Urinary bladder (tissue), 4 donors: ENCODE measurements around the gene ENTPD1. TPM values are rescaled to one million over a fixed set of nuclear protein-coding genes. Genes with fewer than 3 reads are reported as not detected.
"Not testable (repeated sequence)": the region's sequence is repeated elsewhere in the genome, so short reads cannot be mapped to it uniquely, and the experiment has no call there.

Experiments used
- DNase-seq: peaks from one replicate; pipeline ENCODE4 v3.0.0-alpha.2; 2015; ENCODE audit errors: extremely low spot score
- H3K27ac ChIP-seq: one replicate; pipeline ENCODE4 v1.5.1; 2013; ENCODE audit warnings: low read depth, mild to moderate bottlenecking, moderate library complexity
- H3K36me3 ChIP-seq: one replicate; pipeline ENCODE4 v1.6.1; 2013; ENCODE audit warnings: mild to moderate bottlenecking, moderate library complexity; ENCODE audit not compliant: insufficient read depth
- H3K4me1 ChIP-seq: one replicate; pipeline ENCODE4 v1.6.1; 2013; ENCODE audit warnings: mild to moderate bottlenecking, moderate library complexity; ENCODE audit not compliant: insufficient read depth
- H3K4me3 ChIP-seq: one replicate; pipeline ENCODE4 v1.5.1; 2013; ENCODE audit warnings: low read depth, low read length
- WGBS: extraction: QIAGEN DNeasy Blood & Tissue Kit; methylation state at CpG from one replicate; pipeline ENCODE4 v1.1.7; 2013; 5-methylcytosine and 5-hydroxymethylcytosine counted together
- polyA plus RNA-seq: library from polyadenylated mRNA; stranded (reverse); fragments of 200-250 nt; gene quantifications from one replicate; pipeline ENCODE4 v1.2.3, GENCODE V29; 2013
- total RNA-seq: library from RNA; depleted of rRNA; stranded (reverse); fragments of >200 nt; gene quantifications from one replicate; pipeline ENCODE4 v1.2.3, GENCODE V29; 2014
- donor health status: healthy with polysubstance abuse.
- donor health status: healthy.

Gene ENTPD1
- total RNA-seq: 85.3 TPM
- polyA plus RNA-seq: 53.8 TPM

GRCh38 chr10:95756041-95756761, at the start of gene ENTPD1:
Gene ENTPD1, plus strand, starts transcription at chr10:95756163. Its CDS starts 77 bp downstream, at chr10:95756240.
- Histone ChIP-seq H3K36me3 (no peaks in the 10 kb centered on the region), H3K4me3 (peak within 1 kb of the TSS; percentile 30), H3K4me1 (no peaks in the 10 kb centered on the region), H3K27ac (peak within 1 kb of the TSS; percentile 39)
- DNase-seq: no peak
- WGBS: 1% methylated on average over 11 of the region's 11 CpGs

GRCh38 chr10:95706573-95706972, 49.4 kb upstream of the ENTPD1 start:
- Histone ChIP-seq H3K4me3 (no peak overlapping the region), H3K27ac (no peak overlapping the region), H3K4me1 (no peaks in the 10 kb centered on the region), H3K36me3 (no peaks in the 10 kb centered on the region)
- no peak for DNase-seq
- WGBS: 48% methylated on average over 6 of the region's 6 CpGs

- Histone ChIP-seq H3K4me1 (no peaks in the 10 kb centered on the region), H3K36me3 (no peaks in the 10 kb centered on the region), H3K27ac (no peak overlapping the region), H3K4me3 (no peak overlapping the region)
- WGBS: 91% methylated on average over 7 of the region's 7 CpGs
- no peak for DNase-seq
These were observed 49.0 kb upstream of the ENTPD1 start for GRCh38 chr10:95706990-95707389.

GRCh38 chr10:95711492-95711891, 44.5 kb upstream of the ENTPD1 start:
- H3K4me3 ChIP-seq: no peak overlapping the region
- no peaks in the 10 kb centered on the region for H3K4me1 ChIP-seq
- no peak overlapping the region for H3K27ac ChIP-seq
- WGBS: 94% methylated on average over 4 of the region's 4 CpGs
- H3K36me3 ChIP-seq: no peaks in the 10 kb centered on the region
- DNase-seq: no peak

GRCh38 chr10:95716466-95716865, 39.5 kb upstream of the ENTPD1 start:
- 90% methylated on average over 3 of the region's 3 CpGs for WGBS
- H3K4me1 ChIP-seq: no peaks in the 10 kb centered on the region
- no peak overlapping the region for H3K27ac ChIP-seq
- no peak overlapping the region for H3K4me3 ChIP-seq
- DNase-seq: no peak
- no peaks in the 10 kb centered on the region for H3K36me3 ChIP-seq

GRCh38 chr10:95716866-95717265, 39.1 kb upstream of the ENTPD1 start:
- Histone ChIP-seq H3K27ac (no peak overlapping the region), H3K36me3 (no peaks in the 10 kb centered on the region), H3K4me1 (no peaks in the 10 kb centered on the region), H3K4me3 (no peak overlapping the region)
- no peak for DNase-seq
- 53% methylated on average over 2 of the region's 2 CpGs for WGBS

GRCh38 chr10:95720745-95721144, 35.2 kb upstream of the ENTPD1 start:
- DNase-seq, H3K4me1 ChIP-seq, H3K36me3 ChIP-seq, H3K27ac ChIP-seq, H3K4me3 ChIP-seq: not testable (repeated sequence)
- WGBS: 88% methylated on average over 7 of the region's 7 CpGs

- not testable (repeated sequence) for DNase-seq, H3K4me1 ChIP-seq, H3K4me3 ChIP-seq, H3K36me3 ChIP-seq, H3K27ac ChIP-seq
- WGBS: 94% methylated on average over 4 of the region's 4 CpGs
These were observed 33.5 kb upstream of the ENTPD1 start for GRCh38 chr10:95722496-95722895.

- H3K27ac ChIP-seq: no peak overlapping the region
- DNase-seq: no peak
- H3K4me3 ChIP-seq: no peak overlapping the region
- no peaks in the 10 kb centered on the region for H3K36me3 ChIP-seq
- H3K4me1 ChIP-seq: no peaks in the 10 kb centered on the region
- 30% methylated on average over 4 of the region's 4 CpGs for WGBS
These were observed 27.4 kb upstream of the ENTPD1 start for GRCh38 chr10:95728526-95728925.

- Histone ChIP-seq H3K27ac (no peak overlapping the region), H3K36me3 (no peaks in the 10 kb centered on the region), H3K4me1 (no peaks in the 10 kb centered on the region), H3K4me3 (no peak overlapping the region)
- 78% methylated on average over 3 of the region's 3 CpGs for WGBS
- DNase-seq: no peak
These were observed 26.5 kb upstream of the ENTPD1 start for GRCh38 chr10:95729323-95730055.

GRCh38 chr10:95730233-95730632, 25.7 kb upstream of the ENTPD1 start:
- Histone ChIP-seq H3K36me3 (no peaks in the 10 kb centered on the region), H3K27ac (no peak overlapping the region), H3K4me3 (no peak overlapping the region), H3K4me1 (no peaks in the 10 kb centered on the region)
- no peak for DNase-seq
- WGBS: 75% methylated on average over 1 of the region's 1 CpG

GRCh38 chr10:95732907-95733306, 23.1 kb upstream of the ENTPD1 start:
- H3K36me3 ChIP-seq, DNase-seq, H3K4me3 ChIP-seq, H3K27ac ChIP-seq, H3K4me1 ChIP-seq: not testable (repeated sequence)
- 86% methylated on average over 6 of the region's 6 CpGs for WGBS

- H3K4me1 ChIP-seq: no peaks in the 10 kb centered on the region
- no peaks in the 10 kb centered on the region for H3K36me3 ChIP-seq
- H3K27ac ChIP-seq: no peak overlapping the region
- no peak overlapping the region for H3K4me3 ChIP-seq
- no peak for DNase-seq
- WGBS: 88% methylated on average over 3 of the region's 3 CpGs
These were observed 16.9 kb upstream of the ENTPD1 start for GRCh38 chr10:95739056-95739455.

- H3K4me1 ChIP-seq: no peaks in the 10 kb centered on the region
- H3K36me3 ChIP-seq: no peaks in the 10 kb centered on the region
- no peak overlapping the region for H3K27ac ChIP-seq
- WGBS: 20% methylated on average over 6 of the region's 6 CpGs
- H3K4me3 ChIP-seq: no peak overlapping the region
- DNase-seq: no peak
These were observed 14.0 kb upstream of the ENTPD1 start for GRCh38 chr10:95741807-95742467.
